ENCODE results near the gene MCRIP2.

The MCRIP2 gene

DNA sequence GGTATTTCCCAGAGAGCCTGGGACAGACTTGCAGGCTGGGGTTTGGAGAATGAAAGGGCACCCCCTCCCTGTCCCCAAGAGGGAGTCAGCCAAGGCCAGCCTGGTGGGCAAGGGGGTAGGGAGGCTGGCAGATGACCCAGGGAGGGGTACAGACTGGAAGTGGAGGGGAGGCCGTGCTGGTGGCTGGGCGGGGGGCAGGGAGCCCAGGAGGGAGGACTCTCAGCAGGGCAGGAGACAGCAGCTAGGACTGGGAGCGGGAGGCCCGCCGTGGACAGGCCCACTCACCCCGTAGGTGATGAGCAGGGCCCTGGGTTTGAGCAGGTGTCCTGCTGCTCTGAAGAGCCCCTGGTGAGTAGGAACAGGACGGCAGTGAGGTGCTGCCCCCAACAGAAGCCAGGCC, 6.6 kb upstream of the MCRIP2 start:
- Histone ChIP-seq H3K4me3 (replicated peaks; ENCODE audit: insufficient read depth, low read length) (peak overlapping the region; percentile 72), H3K27ac (replicated peaks) (no peak overlapping the region), H3K27me3 (ENCODE audit: insufficient read depth, poor library complexity, severe bottlenecking) (no peaks in the 10 kb centered on the region)
- DNase-seq (ENCODE audit: low read depth in 1 of 2, low spot score in 1 of 2), result no peak
- no peak for TF ChIP-seq GABPA (IDR thresholded peaks at IDR 0.05; ENCODE audit: low read depth)
- TF ChIP-seq POLR2AphosphoS5 (IDR thresholded peaks at IDR 0.05; ENCODE audit: low read depth), result no peak
- TF ChIP-seq CTCF (IDR thresholded peaks at IDR 0.05; ENCODE audit: insufficient read depth, low read length), result no peak
- TF ChIP-seq, protein P1, sequence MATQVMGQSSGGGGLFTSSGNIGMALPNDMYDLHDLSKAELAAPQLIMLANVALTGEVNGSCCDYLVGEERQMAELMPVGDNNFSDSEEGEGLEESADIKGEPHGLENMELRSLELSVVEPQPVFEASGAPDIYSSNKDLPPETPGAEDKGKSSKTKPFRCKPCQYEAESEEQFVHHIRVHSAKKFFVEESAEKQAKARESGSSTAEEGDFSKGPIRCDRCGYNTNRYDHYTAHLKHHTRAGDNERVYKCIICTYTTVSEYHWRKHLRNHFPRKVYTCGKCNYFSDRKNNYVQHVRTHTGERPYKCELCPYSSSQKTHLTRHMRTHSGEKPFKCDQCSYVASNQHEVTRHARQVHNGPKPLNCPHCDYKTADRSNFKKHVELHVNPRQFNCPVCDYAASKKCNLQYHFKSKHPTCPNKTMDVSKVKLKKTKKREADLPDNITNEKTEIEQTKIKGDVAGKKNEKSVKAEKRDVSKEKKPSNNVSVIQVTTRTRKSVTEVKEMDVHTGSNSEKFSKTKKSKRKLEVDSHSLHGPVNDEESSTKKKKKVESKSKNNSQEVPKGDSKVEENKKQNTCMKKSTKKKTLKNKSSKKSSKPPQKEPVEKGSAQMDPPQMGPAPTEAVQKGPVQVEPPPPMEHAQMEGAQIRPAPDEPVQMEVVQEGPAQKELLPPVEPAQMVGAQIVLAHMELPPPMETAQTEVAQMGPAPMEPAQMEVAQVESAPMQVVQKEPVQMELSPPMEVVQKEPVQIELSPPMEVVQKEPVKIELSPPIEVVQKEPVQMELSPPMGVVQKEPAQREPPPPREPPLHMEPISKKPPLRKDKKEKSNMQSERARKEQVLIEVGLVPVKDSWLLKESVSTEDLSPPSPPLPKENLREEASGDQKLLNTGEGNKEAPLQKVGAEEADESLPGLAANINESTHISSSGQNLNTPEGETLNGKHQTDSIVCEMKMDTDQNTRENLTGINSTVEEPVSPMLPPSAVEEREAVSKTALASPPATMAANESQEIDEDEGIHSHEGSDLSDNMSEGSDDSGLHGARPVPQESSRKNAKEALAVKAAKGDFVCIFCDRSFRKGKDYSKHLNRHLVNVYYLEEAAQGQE (IDR thresholded peaks at IDR 0.05; ENCODE audit: insufficient replicate concordance, low read depth), result no peak
- TF ChIP-seq SPI1 (IDR thresholded peaks at IDR 0.05; ENCODE audit: borderline replicate concordance, low read depth), result no peak

GRCh38 chr16:635573-636205, 5.9 kb upstream of the MCRIP2 start:
- no peak for DNase-seq (ENCODE audit: low read depth in 1 of 2, low spot score in 1 of 2)
- Histone ChIP-seq H3K4me3 (replicated peaks; ENCODE audit: insufficient read depth, low read length) (peak overlapping the region; percentile 72), H3K27me3 (ENCODE audit: insufficient read depth, poor library complexity, severe bottlenecking) (no peaks in the 10 kb centered on the region), H3K27ac (replicated peaks) (peak overlapping the region; percentile 85)
- TF ChIP-seq POLR2AphosphoS5 (IDR thresholded peaks at IDR 0.05; ENCODE audit: low read depth) (no peak), SPI1 (IDR thresholded peaks at IDR 0.05; ENCODE audit: borderline replicate concordance, low read depth) (no peak), GABPA (IDR thresholded peaks at IDR 0.05; ENCODE audit: low read depth) (no peak), CTCF (IDR thresholded peaks at IDR 0.05; ENCODE audit: insufficient read depth, low read length) (no peak)
- TF ChIP-seq, protein P1 (IDR thresholded peaks at IDR 0.05; ENCODE audit: insufficient replicate concordance, low read depth), result no peak

DNA sequence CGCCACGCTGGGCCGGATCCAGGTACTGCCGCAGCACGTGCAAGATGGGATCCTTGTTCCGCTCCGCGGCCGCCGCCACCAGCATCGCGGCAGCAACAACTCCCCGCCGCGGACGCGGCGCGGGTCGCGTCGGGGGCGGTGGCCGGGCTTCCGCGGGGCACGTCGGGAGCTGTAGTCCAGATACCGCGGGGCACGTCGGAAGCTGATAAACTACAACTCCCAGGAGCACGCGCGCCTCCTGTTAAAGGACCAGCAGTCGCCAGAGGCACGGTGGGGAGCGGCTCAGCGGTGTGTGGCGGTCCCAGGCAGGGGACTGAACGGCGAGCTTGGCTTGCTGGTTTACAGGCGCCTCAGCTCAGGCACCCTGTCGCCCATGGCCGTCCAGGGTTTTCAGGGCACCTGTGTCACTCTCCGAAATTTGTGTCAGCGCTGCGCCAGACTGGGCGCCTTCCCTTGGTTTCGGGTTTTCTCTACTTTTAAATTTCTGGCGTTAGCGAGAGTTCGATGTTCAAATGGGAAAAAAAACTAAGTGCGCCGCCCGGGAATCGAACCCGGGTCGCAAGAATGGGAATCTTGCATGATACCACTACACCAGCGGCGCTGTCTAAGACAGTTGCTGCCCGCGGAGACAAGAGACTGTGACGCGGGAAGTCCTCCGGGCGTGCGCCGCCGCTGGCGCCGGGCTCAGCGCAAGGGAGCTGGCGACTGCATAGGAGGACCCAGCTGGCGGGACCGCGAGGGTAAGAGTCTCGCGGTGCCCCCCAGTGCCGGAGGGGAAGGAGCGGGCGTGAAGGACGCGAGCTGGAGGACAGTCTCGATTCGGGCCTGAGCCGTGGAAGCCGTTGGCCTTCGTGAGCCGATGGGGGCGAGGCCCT, 5.2 kb upstream of the MCRIP2 start, which contains the start of gene METTL26:
Gene METTL26 (minus strand): TSS at position 100 of the 875 bp plus-strand sequence. CDS start 15 bp downstream, at position 85.
- peak within 1 kb of the TSS; percentile 85 for H3K27ac ChIP-seq (replicated peaks)

More for the DNA sequence above, 5.2 kb upstream of the MCRIP2 start, which contains the start of gene METTL26:
- TF ChIP-seq GABPA (IDR thresholded peaks at IDR 0.05; ENCODE audit: low read depth) (peak; percentile 10; the same call in 1 of the 2 replicates), CTCF (IDR thresholded peaks at IDR 0.05; ENCODE audit: insufficient read depth, low read length) (no peak), SPI1 (IDR thresholded peaks at IDR 0.05; ENCODE audit: borderline replicate concordance, low read depth) (peak; percentile 20; the same call in 1 of the 2 replicates), POLR2AphosphoS5 (IDR thresholded peaks at IDR 0.05; ENCODE audit: low read depth) (peak; percentile 61; the same call in 1 of the 2 replicates)
- TF ChIP-seq, protein P1 (IDR thresholded peaks at IDR 0.05; ENCODE audit: insufficient replicate concordance, low read depth), result no peak
- peak; percentile 95 to 96 for DNase-seq (ENCODE audit: low read depth in 1 of 2, low spot score in 1 of 2)
- Histone ChIP-seq H3K4me3 (replicated peaks; ENCODE audit: insufficient read depth, low read length) (peak within 1 kb of the TSS; percentile 72), H3K27me3 (ENCODE audit: insufficient read depth, poor library complexity, severe bottlenecking) (no peaks in the 10 kb centered on the region)

Measured in HL-60 (cell line).